GM21390 (cell line): ENCODE data around the gene ZHX3.

Source experiments
- ATAC-seq: cut with Tn5 transposase; IDR thresholded peaks from one replicate; pipeline ENCODE4 v1.9.1; 2021; ENCODE audit not compliant: unreplicated experiment

The ZHX3 gene

DNA sequence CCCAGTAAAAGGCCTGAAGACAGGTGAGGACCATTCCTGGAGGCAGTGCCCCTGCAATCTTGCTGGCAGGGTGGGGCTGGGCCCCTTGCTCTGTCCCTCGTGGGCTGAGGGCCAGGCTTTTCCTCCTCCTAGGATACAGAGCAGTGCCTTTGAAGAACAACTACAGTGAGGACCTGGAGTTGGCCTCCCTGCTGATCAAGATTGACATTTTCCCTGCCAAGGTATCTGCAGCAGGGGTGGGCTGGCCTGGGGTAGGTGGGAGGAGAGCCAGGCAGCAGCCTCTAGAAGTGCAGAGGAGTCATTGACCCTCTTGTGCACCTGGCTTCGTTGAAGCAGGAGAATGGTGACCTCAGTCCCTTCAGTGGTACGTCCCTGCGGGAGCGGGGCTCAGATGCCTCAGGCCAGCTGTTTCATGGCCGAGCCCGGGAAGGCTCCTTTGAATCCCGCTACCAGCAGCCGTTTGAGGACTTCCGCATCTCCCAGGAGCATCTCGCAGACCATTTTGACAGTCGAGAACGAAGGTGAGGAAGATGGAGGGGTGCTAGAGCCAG is 143.7 kb downstream of the ZHX3 start:
- ATAC-seq: no peak

DNA sequence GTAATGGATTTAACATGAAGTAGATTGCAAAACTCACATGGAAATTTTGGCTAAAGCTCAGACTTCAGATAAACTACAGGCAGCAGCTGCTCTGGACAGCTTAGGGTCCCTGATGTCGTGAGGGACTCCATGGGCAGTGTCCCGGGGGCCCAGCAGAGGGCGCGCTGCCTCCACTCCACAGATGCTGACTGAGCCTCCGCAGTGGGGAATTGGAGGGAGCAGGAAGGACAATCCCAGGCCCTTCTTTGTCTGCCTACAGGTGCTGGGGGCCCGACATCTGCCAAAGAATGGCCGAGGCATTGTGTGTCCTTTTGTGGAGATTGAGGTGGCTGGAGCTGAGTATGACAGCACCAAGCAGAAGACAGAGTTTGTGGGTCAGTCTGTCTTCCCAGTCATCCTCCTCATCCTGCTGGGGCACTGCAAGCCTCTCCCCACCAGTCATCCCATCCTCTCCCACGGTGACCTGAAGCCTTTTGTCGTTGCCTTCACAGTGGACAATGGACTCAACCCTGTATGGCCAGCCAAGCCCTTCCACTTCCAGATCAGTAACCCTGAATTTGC is 144.3 kb downstream of the ZHX3 start:
- ATAC-seq: no peak

DNA sequence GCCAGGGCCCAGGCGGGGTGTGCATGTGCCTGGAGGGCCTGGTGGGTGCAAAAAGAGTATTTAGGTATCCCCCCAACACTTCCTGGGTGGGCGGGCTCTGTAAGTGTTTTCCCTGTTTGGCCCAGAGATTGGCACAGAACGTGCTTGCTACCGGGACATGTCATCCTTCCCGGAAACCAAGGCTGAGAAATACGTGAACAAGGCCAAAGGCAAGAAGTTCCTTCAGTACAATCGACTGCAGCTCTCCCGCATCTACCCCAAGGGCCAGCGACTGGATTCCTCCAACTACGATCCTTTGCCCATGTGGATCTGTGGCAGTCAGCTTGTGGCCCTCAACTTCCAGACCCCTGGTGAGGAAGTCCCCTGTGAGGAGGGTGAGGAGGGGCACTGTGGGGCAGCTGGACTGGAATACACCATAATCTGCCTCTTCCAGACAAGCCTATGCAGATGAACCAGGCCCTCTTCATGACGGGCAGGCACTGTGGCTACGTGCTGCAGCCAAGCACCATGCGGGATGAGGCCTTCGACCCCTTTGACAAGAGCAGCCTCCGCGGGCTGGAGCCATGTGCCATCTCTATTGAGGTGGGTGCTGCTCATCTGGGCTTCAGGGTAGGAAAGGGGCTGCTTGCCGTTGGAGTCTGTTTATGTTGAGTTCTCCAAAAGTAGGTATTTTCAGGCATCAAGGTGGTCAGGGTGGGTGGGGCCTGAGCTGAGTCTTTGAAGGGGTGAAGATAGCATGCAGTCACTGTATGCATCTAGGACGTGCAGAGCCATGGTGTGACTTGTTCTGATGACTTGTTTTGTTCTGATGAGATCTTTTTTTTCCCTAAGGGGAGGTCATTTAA is 145.0 kb downstream of the ZHX3 start:
- no peak for ATAC-seq

DNA sequence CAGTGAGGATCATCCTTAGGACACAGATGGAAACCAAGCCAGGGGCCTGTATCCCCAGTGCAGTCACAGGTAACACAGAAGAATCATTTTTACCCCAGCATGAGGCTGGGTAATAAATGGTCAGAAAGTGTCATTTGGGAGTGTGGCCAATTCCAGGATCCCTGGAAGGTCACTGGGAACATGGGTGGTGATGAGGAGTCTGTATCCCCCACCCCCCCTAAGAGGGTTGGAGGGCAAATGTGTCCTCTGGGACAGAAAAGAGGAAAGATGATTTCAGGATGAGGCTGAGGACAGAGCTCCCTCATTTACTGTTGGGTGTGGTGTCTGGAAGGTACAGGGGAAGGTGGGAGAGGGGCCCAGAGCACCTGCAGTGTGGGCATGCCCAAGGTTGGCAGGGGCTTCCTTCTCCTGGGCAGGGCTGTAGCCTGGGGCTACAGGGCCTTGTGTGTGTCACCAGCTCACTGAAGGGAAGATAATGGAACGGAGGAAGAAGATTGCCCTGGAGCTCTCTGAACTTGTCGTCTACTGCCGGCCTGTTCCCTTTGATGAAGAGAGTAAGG is 145.7 kb downstream of the ZHX3 start:
- no peak for ATAC-seq

DNA sequence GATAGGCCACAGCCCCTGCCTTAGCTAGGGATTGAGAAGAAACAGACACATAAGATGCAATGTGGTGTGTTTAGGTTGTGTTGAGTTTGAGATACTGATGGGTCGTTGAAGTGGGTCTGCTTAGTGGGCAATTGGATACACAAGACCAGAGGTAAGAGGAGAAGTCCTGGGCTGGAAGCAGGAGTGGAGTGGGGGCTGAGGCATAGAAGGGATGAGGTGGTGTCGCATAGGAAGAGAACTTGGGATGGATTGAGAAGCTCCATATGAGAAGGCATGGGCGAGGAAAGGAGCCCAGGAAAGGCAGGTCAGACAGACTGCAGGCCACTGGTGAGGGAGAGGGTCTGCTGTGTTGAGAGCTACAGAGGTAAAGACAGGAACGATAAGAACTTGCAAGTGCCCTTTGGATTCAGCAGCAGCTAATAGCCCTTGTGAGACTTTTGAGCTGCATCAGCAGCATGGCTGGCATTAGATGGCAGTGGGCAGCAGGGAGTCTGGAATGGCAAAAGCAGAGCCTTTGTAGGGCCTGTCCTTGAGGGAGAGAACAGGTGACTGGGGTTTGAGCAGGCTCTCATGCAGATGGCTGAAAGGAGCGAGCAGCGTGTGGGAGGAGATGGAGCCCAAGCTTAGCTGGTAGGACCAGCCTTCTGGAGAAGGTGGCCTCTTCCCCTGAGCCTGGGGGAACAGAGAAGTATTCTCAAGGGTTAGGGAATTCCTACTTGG is 147.0 kb downstream of the ZHX3 start:
- no peak for ATAC-seq

DNA sequence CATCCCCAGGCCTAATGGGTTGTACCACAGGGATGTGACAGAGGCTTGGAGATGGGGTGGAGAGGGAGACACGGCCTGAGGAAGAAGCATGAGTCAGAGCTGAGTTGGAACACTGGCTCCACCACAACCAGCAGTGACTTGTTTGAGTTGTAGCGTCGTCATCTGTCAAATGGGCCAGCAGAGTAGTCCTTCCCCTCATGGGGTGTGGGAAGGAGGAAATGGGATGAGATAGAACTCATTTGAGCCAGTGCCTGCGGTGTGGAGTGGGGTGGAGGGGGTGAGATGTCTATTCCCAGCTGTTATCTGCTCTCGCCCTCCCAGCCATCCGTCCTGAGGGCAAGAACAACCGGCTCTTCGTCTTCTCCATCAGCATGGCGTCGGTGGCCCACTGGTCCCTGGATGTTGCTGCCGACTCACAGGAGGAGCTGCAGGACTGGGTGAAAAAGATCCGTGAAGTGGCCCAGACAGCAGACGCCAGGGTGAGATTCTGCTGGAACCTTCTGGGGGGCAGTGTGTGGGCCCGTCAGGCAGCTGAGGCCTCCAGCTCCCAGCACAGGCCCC is 147.7 kb downstream of the ZHX3 start:
- no peak for ATAC-seq

DNA sequence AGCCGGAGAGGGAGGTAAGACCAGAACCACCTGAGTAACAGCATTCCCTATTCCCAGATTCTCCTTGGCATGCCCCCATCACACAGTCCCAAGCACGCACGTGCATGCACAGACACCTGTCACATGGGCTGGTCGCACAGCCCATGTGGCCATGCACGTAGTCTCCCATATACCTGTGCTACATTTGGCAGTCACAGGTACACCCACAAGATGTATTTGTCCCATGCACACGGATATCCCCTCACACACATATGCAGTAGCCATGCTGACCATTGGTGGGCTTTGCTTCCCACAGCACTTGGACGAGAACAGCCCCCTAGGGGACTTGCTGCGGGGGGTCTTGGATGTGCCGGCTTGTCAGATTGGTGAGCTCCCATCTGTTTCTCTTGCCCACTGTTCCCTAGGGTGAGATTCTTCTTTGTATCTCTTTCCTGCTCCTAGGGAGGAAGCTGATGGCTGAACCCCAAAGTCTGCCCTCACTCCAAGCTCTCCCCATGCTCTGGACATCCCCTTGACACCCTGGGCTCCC is 148.3 kb downstream of the ZHX3 start:
- ATAC-seq: no peak

DNA sequence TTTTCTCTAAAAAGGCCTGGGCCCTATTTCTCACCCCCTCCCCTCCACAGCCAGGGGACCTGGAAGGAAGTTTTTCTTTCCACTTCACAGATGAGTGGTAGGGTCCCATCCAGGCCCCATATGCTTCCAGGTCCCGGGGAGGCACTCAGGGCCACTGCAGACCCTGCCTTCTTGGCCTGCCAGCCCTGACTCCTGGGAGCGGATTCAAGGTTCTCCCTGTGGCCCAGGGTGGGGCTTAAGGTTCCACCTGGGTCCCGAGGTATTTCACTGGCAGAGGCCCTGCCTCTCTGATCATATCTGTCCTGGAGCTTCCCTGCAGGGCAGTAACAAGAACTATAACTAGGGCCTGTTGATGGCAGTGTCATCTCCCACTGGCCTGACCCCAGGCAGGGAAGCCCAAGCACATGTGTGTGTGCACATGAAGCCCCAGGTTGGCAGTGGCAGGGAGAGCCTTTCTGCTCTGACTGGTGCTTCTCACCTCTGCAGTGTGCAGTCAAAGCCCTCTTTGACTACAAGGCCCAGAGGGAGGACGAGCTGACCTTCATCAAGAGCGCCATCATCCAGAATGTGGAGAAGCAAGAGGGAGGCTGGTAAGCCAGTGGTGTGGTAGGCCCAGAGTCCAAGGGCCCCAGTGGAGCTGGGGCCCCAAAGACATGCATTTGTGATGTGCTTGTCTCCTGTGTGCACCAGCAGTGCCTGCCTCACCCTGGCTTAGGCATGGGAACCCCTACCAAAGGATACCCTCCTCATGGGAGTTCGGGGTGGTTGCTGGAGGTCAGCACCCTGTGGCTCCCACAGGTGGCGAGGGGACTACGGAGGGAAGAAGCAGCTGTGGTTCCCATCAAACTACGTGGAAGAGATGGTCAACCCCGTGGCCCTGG is 149.0 kb downstream of the ZHX3 start:
- ATAC-seq: no peak

DNA sequence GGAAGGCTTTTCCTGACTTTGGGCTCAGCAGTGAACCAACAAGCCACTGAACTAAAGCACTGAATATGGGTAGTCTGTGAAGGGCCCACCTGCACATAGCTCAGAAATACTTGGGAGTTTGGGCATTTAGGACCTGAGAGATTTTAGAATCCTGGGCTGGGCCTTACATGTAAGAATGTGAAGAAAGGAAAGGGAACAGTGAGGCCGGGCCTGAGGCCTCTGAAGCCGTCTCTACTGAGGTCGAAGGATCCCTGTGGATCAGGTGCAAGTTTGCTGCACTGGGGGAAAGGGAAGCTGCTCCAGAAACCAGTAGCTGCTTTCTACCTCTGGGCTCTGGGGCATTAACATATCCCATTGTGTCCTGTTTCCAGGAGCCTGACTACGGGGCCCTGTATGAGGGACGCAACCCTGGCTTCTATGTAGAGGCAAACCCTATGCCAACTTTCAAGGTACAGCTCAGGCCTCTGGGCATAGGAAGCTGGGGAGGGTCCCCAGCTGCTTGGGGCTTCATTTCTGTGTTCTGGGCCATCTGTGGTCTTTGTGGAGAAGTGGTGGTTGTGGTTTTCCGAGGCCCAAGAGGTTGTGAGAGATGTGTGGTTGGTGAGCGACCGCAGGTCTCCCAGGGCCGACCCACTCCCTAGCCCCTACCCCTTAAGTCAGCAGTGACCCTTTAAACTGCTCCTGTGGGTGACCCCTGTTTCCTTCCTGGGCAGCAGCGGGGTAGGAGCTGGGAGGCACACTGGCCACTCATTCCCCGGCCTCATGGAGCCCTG is 149.9 kb downstream of the ZHX3 start:
- no peak for ATAC-seq

DNA sequence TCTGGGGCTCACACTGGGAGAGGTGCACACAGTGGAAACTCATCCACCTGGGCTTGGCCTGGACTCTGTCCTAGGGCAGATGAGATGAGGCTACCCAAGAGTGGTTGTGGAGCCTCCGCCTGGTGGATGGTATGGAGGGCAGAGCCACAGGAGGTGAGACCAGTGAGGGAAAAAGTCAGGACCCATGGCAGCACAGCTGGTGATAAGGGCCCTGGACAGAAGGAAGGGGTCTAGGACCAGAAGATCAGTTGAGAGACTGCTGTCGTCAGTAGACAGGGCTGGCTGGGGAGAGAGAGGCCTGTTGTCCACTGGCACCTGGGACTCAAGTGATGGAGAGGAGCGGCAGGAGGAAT is 150.4 kb downstream of the ZHX3 start:
- no peak for ATAC-seq

DNA sequence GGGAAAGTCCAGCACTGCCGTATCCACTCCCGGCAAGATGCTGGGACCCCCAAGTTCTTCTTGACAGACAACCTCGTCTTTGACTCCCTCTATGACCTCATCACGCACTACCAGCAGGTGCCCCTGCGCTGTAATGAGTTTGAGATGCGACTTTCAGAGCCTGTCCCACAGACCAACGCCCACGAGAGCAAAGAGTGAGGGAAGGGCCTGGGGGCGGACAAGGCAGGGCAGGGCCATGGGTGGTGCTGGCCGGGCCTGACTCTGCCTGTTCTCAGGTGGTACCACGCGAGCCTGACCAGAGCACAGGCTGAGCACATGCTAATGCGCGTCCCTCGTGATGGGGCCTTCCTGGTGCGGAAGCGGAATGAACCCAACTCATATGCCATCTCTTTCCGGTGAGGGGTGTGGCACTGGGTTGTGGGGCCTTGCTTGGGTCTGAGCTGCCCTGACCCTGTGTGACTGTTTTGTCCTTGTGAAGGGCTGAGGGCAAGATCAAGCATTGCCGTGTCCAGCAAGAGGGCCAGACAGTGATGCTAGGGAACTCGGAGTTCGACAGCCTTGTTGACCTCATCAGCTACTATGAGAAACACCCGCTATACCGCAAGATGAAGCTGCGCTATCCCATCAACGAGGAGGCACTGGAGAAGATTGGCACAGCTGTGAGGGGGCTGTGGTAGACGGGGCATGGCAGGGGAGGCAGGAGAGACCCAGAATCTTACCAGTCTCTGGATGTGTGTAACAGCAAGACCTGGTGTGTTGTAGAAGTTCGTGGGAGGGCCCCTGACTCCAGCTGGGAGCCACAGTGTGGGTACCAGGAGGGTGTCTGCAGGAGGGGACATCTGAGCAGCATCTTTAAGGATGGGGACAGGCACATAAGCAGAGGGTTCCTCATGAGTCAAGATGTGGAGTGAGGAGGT is 151.1 kb downstream of the ZHX3 start:
- no peak for ATAC-seq

DNA sequence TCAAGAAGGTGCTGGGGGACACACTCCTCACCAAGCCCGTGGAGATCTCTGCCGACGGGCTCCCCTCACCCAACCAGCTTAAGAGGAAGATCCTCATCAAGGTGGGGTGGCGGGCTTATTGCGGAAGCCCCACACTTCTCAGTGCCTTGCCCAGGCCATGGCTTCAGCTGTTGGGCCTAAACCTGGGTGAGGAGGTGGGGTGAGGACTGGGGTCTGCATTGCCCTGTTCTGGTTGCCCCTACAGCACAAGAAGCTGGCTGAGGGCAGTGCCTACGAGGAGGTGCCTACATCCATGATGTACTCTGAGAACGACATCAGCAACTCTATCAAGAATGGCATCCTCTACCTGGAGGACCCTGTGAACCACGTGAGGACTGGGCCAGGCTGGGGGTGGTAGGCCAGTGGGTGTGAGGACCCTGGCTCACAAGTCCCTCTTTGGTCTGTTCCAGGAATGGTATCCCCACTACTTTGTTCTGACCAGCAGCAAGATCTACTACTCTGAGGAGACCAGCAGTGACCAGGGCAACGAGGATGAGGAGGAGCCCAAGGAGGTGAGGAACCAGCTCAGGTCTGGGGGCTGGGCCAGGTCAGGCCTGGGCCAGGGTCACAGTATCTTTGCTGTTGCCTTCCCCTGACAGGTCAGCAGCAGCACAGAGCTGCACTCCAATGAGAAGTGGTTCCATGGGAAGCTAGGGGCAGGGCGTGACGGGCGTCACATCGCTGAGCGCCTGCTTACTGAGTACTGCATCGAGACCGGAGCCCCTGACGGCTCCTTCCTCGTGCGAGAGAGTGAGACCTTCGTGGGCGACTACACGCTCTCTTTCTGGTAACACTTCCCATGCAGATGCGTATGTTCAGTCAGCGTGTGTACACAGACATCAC is 152.3 kb downstream of the ZHX3 start:
- no peak for ATAC-seq

DNA sequence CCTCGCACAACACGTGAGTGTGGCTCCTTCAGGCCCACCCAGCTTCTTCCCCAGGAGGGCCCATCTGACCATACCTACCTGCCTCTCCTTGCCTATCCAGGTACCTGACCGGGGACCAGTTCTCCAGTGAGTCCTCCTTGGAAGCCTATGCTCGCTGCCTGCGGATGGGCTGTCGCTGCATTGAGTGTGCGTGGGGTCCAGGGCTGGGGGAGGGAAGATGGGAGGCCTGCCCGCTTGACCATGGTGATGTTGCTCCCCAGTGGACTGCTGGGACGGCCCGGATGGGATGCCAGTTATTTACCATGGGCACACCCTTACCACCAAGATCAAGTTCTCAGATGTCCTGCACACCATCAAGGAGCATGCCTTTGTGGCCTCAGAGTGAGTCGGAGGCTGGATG is 153.7 kb downstream of the ZHX3 start:
- no peak for ATAC-seq

DNA sequence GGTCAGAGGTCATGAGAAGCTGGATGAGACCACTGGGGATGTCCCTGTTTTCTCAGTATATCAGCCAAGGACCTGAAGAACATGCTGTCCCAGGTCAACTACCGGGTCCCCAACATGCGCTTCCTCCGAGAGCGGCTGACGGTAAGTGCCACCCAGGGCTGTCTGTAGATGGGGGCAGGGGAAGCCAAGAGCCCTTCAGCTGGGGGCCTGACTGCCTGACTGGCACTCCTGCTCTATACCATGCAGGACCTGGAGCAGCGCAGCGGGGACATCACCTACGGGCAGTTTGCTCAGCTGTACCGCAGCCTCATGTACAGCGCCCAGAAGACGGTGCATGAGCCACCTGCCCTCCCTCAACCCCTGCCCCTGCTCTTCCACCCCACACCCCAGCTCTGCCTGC is 155.1 kb downstream of the ZHX3 start:
- no peak for ATAC-seq

DNA sequence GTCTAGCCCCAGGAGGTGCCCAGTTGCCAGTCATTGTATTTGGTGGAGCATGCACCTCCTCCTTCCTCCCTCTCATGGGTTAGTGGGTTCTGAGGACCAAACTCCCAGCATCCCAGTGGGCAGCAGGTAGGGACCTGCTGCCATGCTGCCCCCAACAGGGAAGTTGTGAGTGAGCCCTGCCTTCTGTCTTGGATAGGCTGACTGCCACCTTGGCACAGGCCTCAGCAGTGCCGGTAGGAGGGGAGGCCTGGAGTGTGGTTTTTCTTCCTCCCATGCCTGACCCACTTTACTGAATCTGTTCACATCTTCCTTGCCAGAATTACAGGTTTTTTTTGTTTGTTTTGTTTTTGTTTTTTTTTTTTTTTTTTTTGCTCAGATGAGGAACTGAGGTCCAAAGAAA is 155.6 kb downstream of the ZHX3 start:
- ATAC-seq: no peak

DNA sequence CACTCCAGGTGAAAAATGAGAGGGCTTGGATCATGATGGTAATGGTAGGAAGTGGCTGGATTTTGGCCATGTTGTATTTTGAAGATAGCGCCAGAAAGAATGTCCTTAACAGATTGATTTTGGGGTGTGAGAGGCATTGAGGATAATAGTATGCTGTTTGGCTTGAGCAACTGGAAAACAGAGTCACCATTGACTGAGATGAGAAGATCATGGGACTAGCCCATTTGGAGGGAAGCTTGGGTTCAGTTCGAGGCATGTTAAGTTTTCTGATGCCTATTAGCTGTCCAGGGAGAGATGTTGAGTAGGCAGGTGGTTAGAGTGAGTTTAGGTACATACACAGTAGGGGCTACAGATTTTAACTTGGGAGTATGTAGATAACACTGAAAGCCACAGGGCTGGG is 156.8 kb downstream of the ZHX3 start:
- ATAC-seq: no peak

DNA sequence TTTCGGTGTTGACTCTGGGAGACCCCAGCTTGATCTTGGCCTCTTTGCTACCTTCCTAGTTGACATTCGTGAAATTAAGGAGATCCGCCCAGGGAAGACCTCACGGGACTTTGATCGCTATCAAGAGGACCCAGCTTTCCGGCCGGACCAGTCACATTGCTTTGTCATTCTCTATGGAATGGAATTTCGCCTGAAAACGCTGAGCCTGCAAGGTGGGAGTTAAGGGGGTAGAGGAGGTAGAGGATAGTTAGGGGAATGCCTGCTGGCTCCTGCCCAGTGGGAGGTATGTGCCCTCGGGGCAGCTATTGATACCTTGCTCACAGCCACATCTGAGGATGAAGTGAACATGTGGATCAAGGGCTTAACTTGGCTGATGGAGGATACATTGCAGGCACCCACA is 158.0 kb downstream of the ZHX3 start:
- no peak for ATAC-seq
